IPS DF 19.7 (cell line): ENCODE measurements around the gene TMEM119.
A peak's percentile ranks its signal among the peaks of the same experiment; 100 is the strongest.

Experiments used
- DNase-seq: peaks from one replicate; pipeline ENCODE4 v3.0.0-alpha.2; 2013; ENCODE audit warnings: low read depth, low spot score

The TMEM119 gene

DNA sequence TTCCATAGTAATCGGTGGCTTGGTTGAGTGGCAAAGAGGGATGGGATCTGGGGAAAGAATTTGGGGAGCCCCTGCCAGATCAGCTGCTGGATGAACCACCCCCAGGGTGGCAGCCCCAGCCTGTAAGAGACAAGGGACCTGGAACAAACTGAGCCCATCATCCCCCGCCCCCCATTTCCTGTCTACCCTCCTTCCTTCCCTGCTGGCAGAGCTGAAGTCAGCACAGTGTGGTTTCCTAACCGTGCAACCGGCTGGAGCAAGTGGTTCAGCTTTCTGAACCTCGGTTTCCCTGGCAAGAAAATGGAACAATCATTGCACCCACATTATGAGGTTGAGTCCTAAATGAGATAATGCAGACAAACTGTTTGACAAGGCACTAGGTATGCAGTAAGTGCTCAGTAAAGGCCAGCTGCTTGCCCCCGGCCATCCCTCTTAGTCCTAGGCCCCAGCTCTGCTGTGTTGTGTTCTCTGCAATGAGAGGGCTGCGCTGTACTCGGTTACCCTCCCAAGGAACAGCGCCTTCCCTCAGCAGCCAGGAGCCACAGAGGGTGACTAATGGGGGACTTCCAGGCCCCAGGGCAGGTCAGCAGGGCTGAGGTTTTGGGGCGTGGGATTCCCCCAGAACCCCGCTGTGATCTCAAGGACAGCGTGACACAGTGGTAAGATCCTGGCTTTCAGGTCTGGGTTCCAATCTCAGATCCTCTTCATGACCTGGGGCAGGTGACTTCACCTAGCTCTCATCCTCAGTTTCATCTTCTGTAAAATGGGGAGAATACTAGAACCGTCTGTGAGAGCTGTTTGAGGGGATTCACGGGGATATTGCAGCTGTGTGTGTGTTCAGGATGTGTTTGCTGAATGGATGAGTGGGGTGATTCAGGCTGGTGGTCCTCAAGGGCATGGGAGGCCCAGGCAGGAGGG lies 19.3 kb upstream of the TMEM119 start:
- DNase-seq: no peak

DNA sequence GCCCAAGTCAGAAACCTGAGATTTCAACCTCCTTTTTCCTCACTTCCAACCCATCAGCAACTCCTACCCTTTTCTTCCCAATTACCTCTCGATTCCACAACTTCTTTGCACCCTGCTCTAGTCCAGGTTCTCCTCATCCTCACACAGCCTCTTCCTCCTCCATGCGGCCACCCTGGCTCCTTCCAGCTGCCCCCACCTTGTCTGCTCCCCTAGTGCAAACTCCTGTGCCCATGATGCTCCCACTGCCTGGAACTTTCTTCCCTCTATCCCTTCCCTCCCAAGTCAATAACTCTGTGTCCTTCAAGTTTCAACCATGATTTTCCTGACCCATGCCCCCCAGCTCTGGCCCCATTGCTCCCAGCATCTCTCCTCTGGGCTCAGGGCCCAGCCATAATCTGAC lies 18.5 kb upstream of the TMEM119 start:
- no peak for DNase-seq

DNA sequence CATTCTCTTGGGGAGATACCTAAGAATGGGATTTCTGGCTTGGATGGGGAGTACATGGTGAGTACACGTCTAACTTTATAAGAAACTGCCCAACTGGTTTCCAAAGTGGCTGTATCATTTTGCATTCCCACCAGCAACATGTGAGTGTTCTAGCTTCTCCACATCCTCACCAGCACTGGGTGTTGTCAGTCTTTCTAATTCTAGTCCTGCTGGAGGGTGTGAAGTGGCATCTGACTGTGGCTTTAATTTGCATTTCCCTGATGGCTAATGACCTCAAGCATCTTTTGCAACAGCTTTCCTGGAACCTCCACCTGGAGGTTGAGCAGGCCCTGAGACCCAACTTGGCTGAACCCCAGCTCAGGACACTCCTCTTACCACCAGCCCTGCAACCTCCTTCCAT lies 18.0 kb upstream of the TMEM119 start:
- no peak for DNase-seq

DNA sequence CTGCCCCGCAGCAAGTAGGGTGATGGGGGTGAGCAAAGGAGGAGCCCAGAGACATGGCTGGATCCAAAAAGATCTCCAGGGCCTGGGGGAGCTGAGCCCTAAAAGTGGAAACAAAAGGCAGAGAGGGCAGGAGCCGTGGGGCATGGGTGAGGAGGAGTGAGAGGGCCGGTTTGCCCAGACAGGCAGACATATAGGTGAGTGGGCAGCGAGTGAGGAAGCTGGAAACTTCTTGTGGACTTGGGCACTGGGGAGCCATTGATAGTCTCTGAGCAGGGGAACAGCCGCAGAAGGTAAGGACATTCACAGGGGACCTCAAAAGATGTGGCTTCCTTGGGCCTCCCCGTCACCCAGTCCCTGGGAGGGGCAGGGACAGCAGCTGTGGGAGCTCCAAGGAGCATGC lies 16.8 kb upstream of the TMEM119 start:
- DNase-seq: no peak

DNA sequence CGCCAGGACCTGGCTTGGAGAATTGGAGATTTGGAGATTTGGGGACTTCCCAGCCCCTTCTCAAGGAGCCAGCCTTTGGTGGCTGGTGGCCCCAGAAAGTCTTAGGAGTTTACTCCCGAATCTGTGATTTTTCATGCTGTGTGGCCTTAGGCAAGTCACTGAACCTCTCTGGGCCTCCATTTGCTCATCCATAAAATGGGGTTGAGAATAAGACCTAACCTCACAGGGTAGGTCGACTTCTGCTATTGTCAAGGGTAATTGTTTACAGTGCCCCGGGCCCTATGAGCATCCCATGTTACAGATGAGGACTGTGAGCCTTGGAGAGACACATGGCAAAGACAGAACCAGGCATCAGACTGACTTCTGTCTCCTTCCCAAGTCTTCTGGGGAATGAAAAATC lies 16.2 kb upstream of the TMEM119 start:
- no peak for DNase-seq

GRCh38 chr12:108613548-108613947 lies 15.7 kb upstream of the TMEM119 start:
- DNase-seq: no peak

DNA sequence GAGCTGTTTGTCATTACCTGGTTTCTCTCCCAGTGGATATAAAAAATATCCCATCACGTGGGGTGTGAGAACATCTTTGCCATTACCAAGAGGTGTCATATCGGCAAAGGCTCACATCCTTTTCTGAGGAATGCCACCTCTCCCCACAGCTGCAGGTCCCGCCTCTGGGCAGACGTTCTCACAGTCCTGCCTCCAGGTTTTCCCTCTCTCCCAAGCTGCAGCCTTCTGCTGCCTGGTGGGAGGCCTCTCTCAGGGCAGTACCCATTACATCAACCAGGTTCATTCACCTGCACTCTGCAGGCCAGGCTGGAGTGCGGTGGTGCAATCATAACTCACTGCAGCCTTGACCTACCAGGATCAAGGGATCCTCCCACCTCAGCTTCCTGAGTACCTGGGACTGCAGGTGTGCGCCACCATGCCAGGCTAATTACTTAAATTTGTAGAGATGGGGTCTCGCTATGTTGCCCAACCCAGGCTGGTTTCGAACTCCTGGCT lies 15.0 kb upstream of the TMEM119 start:
- DNase-seq: no peak

- peak; percentile 61 for DNase-seq
These were observed 14.1 kb upstream of the TMEM119 start for GRCh38 chr12:108611884-108612415.

DNA sequence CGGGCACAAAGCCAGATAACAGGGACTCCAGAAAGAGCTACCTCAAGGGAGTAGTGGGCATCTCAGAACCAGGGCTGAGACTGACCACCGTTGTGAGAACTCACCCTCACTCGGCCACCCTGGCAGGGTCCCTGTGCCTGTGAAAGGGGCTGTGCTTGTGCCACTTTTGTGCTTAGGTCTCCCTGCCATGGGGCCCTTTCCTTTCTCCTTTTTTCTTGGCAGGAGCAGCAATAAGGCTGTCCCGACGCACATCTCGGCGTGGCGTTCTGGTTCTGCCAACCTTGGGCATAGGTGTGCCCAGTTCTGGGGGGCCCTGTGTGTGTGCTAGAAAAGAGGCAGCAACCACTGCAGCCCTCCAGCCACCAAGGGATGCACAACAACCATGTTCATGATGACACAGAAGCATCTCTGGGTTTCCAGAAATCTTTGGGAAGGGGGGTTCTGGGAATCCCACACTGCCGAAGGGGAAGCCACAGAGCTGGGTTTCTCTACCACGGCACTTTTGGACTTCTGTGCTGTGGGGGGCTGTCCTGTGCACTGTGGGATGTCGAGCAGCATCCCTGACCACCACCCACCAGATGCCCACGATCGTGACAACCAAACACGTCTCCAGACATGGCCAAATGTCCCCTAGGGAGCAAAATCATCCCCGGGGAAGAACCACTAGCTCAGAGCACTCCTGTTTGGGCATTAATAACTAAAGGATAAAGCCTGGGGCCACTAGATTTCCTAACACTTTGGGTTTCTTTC lies 13.1 kb upstream of the TMEM119 start:
- DNase-seq: no peak

DNA sequence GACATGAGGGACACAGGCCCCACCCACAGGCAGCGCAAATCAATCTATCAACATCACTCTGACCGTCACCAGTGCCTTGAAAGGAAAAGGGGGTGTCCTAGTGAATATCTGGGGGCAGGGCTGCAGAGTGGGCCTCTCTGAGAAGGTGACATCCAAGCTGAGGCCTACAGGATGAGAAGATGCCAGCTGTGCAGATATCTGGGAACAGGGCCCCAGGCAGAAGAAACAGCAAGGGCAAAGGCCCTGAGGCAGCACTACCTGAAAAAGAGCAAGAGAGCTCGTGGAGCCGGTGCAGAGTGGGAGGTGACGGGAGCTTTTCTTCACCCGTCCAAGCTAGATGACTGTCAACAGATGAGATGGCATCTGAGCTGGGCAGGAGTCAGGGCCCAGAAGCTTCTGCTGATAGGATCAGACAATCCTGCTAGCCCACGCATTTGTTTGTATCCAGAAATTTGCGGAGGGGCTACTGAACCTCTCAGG lies 12.5 kb upstream of the TMEM119 start:
- DNase-seq: no peak

- DNase-seq: no peak
These were observed 11.9 kb upstream of the TMEM119 start for GRCh38 chr12:108609537-108610335.

DNA sequence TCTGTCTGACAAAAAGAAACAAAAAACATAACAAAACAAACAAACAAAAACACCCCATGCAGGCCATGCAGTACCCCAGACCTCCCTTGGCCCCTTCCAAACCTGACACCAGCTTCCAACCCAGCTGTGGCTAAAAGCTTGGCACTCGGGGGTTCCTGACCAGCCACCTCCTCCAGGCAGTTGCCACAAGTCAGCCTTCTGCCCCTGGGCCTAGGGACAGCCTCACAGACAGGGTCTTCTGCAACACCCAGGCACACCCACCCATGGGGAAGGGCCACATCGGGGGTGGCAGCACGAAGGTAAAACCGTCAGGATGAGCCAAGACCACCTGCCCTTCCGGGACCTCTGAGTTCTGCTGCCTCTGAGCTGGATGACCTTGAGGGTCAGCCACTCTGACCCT lies 10.7 kb upstream of the TMEM119 start:
- no peak for DNase-seq

DNA sequence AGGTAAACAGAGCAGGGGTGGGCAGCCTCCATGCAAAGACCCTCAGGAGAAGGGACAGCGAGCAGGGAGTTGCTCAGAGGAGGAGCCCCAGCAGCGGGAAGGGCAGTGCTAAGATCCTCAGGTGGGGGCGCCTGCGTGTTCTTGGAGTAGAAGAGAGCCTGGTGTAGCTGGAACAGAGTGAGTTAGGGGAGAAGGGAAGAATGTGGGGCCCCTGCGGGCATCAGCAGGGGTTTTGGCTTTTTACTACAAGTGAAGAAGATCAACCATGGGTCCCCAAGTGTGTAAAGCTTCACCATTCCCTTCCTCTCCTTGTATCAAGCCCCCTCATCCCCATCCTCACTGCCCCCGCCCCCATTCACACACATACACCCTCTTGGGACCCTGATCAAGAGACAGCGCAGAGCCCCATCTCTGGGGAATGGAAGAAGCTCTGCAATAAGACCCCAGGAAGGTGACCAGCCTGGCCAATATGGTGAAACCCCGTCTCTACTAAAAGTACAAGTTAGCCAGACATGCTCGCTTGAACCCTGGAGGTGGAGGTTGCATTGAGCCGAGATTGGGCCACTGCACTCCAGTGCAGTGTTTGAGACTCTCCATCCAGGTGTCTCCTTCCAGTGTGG lies 10.2 kb upstream of the TMEM119 start:
- no peak for DNase-seq

DNA sequence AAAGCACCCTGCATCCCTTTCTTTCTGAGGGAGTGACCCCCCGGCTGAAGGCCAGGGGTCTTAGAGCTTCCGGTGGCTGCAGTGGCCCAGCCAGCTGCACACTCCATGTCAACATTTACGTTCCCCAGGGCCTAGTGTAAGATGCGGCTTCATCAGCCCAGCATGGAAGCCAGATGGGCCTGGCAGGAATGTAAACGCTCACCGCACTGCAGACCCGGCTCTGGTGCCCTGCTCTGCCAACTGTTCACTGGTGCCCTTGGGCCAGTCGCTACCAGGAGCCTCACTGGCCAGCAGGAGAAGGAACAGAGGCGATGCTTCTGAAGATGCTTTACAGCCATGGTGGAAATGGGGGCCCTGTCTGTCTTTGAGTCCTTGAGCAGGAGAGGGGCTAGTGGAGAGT lies 8.6 kb upstream of the TMEM119 start:
- no peak for DNase-seq

DNA sequence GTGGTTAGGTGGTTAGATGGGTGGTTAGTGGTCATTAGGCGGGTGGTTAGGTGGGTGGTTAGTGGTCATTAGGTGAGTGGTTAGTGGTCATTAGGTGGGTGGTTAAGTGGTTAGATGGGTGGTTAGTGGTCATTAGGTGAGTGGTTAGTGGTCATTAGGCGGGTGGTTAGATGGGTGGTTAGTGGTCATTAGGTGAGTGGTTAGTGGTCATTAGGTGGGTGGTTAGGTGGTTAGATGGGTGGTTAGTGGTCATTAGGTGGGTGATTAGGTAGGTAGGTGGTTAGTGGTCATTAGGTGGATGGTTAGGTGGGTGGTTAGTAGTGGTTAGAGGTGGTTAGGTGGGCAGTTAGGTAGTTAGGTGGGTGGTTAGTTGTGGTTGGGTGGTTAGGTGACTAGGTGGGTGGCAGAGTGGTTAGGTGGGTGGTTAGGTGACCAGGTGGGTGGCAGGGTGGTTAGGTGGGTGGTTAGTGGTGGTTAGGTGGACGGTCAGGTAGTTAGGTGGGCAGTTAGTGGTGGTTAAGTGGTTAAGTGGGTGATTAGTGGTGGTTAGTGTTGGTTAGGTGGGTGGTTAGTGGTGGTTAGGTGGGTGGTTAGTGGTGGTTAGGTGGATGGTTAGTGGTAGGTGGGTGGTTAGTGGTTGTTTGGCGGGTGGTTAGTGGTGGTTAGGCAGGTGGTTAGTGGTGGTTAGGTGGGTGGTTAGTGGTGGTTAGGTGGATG lies 8.0 kb upstream of the TMEM119 start:
- no peak for DNase-seq

DNA sequence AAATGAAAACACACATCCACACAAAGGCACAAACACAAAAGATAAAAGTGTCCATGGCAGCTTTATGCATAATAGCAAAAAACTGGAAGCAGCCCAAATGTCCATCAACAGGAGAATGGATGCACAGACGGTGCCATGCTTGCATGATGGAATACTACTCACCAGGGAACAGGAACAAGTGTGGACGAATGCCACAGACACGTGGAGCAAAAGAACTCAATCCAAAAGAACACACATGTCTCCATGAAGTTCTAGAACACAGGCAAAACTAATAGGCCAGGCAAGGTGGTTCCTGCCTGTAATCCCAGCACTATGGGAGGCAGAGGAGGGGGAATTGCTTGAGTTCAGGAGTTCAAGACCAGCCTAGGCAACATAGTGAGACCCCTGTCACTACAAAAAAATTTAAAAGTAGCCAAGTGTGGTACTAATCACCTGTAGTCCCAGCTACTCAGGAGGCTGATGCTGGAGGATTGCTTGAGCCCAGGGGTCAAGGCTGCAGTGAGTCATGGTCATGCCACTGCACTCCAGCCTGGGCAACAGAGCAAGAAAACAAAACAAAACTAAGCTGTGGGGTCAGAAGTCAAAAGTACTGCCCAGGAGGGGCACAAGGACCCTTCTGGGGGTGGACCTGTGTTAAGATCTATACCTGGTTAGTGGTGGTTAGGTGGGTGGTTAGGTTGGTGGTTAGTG lies 7.3 kb upstream of the TMEM119 start:
- DNase-seq: no peak

GRCh38 chr12:108604208-108604941 lies 6.5 kb upstream of the TMEM119 start:
- no peak for DNase-seq

DNA sequence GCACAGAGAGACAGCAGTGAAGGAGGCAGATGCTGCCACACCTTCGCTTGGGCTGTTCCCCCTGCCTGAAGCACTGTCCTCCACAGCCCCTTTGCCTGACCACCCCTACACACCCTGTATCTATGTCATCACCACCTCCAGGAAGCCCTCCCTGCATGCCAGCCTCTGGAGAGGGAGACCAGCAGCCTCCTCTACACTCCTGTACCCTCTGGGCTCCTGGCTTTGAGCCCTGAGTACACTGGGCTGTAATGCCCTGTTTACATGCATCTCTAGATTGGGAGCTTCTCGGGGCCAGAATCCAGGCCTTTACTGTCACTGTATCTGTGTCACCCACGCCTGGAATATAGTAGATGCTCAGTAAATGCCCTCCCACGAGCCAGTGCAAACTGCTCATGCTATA lies 5.9 kb upstream of the TMEM119 start:
- no peak for DNase-seq
